ENCODE measurements around the gene PRUNE2.

Gene PRUNE2

DNA sequence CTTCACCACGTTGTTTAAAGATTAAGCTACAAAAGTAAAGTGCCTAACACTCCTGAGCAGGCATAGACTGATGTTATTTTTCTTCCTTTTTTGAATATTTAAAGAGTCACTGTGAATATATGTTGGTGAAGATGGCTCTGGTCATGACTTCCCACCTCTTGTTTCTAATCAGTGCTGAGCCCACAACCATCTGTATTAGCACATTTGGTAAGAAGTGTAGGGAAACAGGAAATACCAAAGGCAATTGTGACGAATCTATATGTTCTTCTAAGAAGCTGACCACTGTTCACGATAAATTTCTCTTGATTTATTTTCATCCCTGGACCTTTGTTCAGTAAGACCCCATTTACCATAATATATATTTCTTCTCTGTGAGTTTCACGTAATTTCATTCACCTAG lies 249.9 kb downstream of the PRUNE2 start:
- no peak for DNase-seq (ENCODE audit: low read depth, low spot score)
- POLR2A ChIA-PET, result no interaction called here
- CTCF ChIA-PET, result interaction anchor here (1.0 to 10.1 kb wide), 4 partner anchors 48 to 262 kb away, joined by 3 to 330 read pairs (median 6); partner anchors contain the start of gene RFK
- TF ChIP-seq, protein P1, sequence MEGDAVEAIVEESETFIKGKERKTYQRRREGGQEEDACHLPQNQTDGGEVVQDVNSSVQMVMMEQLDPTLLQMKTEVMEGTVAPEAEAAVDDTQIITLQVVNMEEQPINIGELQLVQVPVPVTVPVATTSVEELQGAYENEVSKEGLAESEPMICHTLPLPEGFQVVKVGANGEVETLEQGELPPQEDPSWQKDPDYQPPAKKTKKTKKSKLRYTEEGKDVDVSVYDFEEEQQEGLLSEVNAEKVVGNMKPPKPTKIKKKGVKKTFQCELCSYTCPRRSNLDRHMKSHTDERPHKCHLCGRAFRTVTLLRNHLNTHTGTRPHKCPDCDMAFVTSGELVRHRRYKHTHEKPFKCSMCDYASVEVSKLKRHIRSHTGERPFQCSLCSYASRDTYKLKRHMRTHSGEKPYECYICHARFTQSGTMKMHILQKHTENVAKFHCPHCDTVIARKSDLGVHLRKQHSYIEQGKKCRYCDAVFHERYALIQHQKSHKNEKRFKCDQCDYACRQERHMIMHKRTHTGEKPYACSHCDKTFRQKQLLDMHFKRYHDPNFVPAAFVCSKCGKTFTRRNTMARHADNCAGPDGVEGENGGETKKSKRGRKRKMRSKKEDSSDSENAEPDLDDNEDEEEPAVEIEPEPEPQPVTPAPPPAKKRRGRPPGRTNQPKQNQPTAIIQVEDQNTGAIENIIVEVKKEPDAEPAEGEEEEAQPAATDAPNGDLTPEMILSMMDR (IDR thresholded peaks at IDR 0.05; ENCODE audit: insufficient read depth, low read length, missing control alignments), result no peak
- H3K4me3 ChIP-seq (ENCODE audit: low read depth, low read length), result no peak overlapping the region

- no peak overlapping the region; the same call in 1 of the 2 replicates for H3K4me3 ChIP-seq (ENCODE audit: low read depth, low read length)
- DNase-seq (ENCODE audit: low read depth, low spot score), result no peak
- TF ChIP-seq, protein P1 (IDR thresholded peaks at IDR 0.05; ENCODE audit: insufficient read depth, low read length, missing control alignments), result no peak
- ChIA-PET POLR2A (no interaction called here), CTCF (interaction anchor here (1.0 to 10.1 kb wide), 3 partner anchors 49 to 210 kb away, joined by 3 to 330 read pairs (median 3); no protein-coding TSS in a partner anchor)
Measured at GRCh38 chr9:76655121-76655541, 250.8 kb downstream of the PRUNE2 start.

- TF ChIP-seq, protein P1 (IDR thresholded peaks at IDR 0.05; ENCODE audit: insufficient read depth, low read length, missing control alignments), result no peak
- H3K4me3 ChIP-seq (ENCODE audit: low read depth, low read length), result no peak overlapping the region
- CTCF ChIA-PET, result interaction anchor here (1.4 kb wide), 1 partner anchor 207 kb away, joined by 10 read pairs; no protein-coding TSS in a partner anchor
- peak; percentile 92 for DNase-seq (ENCODE audit: low read depth, low spot score)
- POLR2A ChIA-PET, result no interaction called here
Measured at GRCh38 chr9:76654575-76654974, 251.3 kb downstream of the PRUNE2 start.

DNA sequence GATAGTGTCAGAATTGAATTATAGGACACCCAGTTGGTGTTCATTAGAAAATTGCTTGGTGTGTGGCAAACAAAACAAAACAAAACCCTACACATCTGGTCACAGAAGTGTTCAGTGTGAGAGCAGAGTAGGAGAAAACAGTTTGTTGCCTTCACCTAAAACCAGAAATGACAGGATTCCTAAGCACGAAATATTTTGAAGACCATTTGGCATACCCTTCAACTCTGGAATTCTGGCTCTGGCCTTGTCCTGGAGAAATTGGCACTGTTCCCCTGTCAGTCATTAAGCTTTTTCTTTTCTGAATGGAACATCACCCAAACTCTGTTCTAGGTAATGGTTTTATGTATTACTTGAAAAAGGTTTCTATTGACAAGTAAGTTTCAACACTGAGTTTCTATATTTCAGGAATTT lies 251.9 kb downstream of the PRUNE2 start:
- POLR2A ChIA-PET, result no interaction called here
- CTCF ChIA-PET, result interaction anchor here (1.0 to 1.4 kb wide), 2 partner anchors 196 to 206 kb away, joined by 3 to 10 read pairs; no protein-coding TSS in a partner anchor
- no peak for DNase-seq (ENCODE audit: low read depth, low spot score)
- TF ChIP-seq, protein P1 (IDR thresholded peaks at IDR 0.05; ENCODE audit: insufficient read depth, low read length, missing control alignments), result no peak
- no peak overlapping the region for H3K4me3 ChIP-seq (ENCODE audit: low read depth, low read length)

DNA sequence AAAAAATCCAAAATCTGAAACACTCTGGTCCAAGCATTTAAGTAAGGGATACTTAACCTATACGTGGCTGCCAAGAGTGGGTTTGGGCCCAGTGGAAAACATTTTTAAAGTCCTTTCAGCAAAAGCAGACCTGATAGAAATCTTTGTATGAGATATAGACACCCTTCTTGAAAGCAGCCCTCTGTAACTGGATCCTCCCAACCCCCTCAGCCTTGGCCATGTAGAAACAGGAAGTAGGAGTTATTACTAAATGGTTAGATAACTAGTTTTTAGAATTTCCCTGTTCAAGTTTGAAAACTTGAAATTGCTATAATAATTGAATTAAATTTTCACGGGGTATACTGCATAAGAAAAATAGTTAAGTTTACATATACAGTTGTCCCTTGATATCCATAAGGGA lies 253.0 kb downstream of the PRUNE2 start:
- no peak overlapping the region for H3K4me3 ChIP-seq (ENCODE audit: low read depth, low read length)
- no peak for DNase-seq (ENCODE audit: low read depth, low spot score)
- ChIA-PET CTCF (interaction anchor here (0.6 kb wide), 1 partner anchor 190 kb away, joined by 3 read pairs; no protein-coding TSS in a partner anchor), POLR2A (no interaction called here)
- TF ChIP-seq, protein P1 (IDR thresholded peaks at IDR 0.05; ENCODE audit: insufficient read depth, low read length, missing control alignments), result no peak

DNA sequence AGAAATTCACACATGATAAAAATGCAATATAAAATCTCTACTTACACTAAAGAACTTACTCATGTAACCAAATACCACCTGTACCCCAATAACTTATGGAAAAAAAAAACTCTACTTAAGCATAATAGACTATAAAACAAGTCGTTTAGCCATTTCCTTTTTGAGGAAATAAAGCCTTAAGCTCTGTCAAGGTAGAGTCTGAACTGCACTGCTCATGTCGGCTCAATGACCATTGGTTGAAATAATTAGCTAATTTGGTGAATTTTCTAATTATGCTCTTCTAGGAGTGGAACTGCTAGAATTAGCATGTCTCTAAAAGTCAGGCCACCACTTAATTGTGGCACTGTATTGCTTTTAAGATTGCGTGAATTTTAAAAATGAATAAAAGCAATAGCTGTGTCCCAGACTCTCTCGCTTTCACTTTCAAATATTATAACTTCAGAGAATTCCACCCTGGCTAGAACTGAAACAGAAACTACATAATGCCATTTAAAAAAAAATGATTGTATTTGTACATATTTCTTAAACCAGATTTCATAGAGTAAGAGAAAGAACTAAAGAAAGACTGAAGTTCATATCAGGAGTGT lies 254.7 kb downstream of the PRUNE2 start:
- TF ChIP-seq, protein P1 (IDR thresholded peaks at IDR 0.05; ENCODE audit: insufficient read depth, low read length, missing control alignments), result no peak
- DNase-seq (ENCODE audit: low read depth, low spot score), result no peak
- H3K4me3 ChIP-seq (ENCODE audit: low read depth, low read length), result no peak overlapping the region
- CTCF ChIA-PET, result interaction anchor here (0.8 to 1.6 kb wide), 3 partner anchors 11 to 53 kb away, joined by 3 to 5 read pairs (median 4); no protein-coding TSS in a partner anchor
- POLR2A ChIA-PET, result no interaction called here

Data from AG04449 (cell line).